OCI-LY1 (cell line): ENCODE measurements around the gene E2F3.
A peak's percentile ranks its signal among the peaks of the same experiment; 100 is the strongest.

ENCODE experiments used
- H2AFZ ChIP-seq: fragments of 200-600 bp; sonication (generic), shearing (Covaris generic); 2 replicates; pipeline ENCODE4 v1.6.0; 2014; ENCODE audit warnings: antibody characterized with exemption, mild to moderate bottlenecking, low read length
- H3F3A ChIP-seq: fragments of 200-600 bp; sonication (generic), shearing (Covaris generic); 2 replicates; pipeline ENCODE4 v1.6.0; 2014; ENCODE audit warnings: mild to moderate bottlenecking, antibody characterized with exemption, low read length, moderate library complexity; ENCODE audit not compliant: insufficient read depth
- H3K27ac ChIP-seq: fragments of 200-600 bp; sonication (generic); 2 replicates; pipeline ENCODE4 v1.5.1; 2014; ENCODE audit warnings: low read length, mixed run types, mild to moderate bottlenecking, low read depth; ENCODE audit not compliant: poor library complexity, severe bottlenecking
- H3K27me3 ChIP-seq: fragments of 200-600 bp; sonication (generic); 2 replicates; pipeline ENCODE4 v1.6.0; 2014; ENCODE audit warnings: antibody characterized with exemption, mild to moderate bottlenecking, low read length, moderate library complexity; ENCODE audit not compliant: insufficient read depth
- H3K36me3 ChIP-seq: fragments of 200-600 bp; sonication (generic); 2 replicates; pipeline ENCODE4 v1.6.1; 2014; ENCODE audit warnings: mild to moderate bottlenecking, antibody characterized with exemption, low read length, moderate library complexity, mixed read lengths; ENCODE audit not compliant: insufficient read depth
- H3K4me1 ChIP-seq: fragments of 200-600 bp; sonication (generic); 2 replicates; pipeline ENCODE4 v1.5.1; 2014; ENCODE audit warnings: mild to moderate bottlenecking, low read length, moderate library complexity; ENCODE audit not compliant: insufficient read depth, severe bottlenecking
- H3K4me2 ChIP-seq: fragments of 200-600 bp; sonication (generic), shearing (Covaris generic); 2 replicates; pipeline ENCODE4 v1.6.1; 2014; ENCODE audit warnings: low read length
- H3K4me3 ChIP-seq: fragments of 200-600 bp; sonication (generic); 2 replicates; pipeline ENCODE4 v1.5.1; 2014; ENCODE audit warnings: low read length, low read depth, mild to moderate bottlenecking, mixed read lengths; ENCODE audit not compliant: poor library complexity, severe bottlenecking
- H3K79me2 ChIP-seq: fragments of 200-600 bp; shearing (Covaris generic); 2 replicates; pipeline ENCODE4 v1.6.1; 2016; ENCODE audit warnings: mixed run types, low read length, mixed read lengths; ENCODE audit not compliant: insufficient read depth
- H3K9ac ChIP-seq: fragments of 200-600 bp; sonication (generic), shearing (Covaris generic); 2 replicates; pipeline ENCODE4 v1.6.1; 2014; ENCODE audit warnings: mild to moderate bottlenecking, low read length, mixed read lengths
- H3K9me2 ChIP-seq: fragments of 200-600 bp; sonication (generic), shearing (Covaris generic); 2 replicates; pipeline ENCODE4 v1.6.1; 2014; ENCODE audit warnings: low read depth, mild to moderate bottlenecking, low read length, mixed read lengths
- H3K9me3 ChIP-seq: fragments of 200-600 bp; shearing (Covaris generic); 2 replicates; pipeline ENCODE4 v1.6.1; 2014; ENCODE audit warnings: low read length, mixed read lengths
- H4K20me1 ChIP-seq: fragments of 200-600 bp; sonication (generic), shearing (Covaris generic); 2 replicates; pipeline ENCODE4 v1.6.0; 2016; ENCODE audit warnings: mild to moderate bottlenecking, low read length; ENCODE audit not compliant: insufficient read depth
- EZH2 ChIP-seq: fragments of 200-600 bp; sonication (generic), shearing (Covaris generic); IDR thresholded peaks from 2 replicates; pipeline ENCODE4 v1.8.0; 2017; ENCODE audit warnings: borderline replicate concordance, mixed run types, mild to moderate bottlenecking, antibody characterized with exemption, low read length, moderate library complexity, mixed read lengths
- TF ChIP-seq, protein P1 (sequence below): fragments of 200-600 bp; sonication (generic), shearing (Covaris generic); IDR thresholded peaks from 2 replicates; pipeline ENCODE4 v1.5.1; 2017; ENCODE audit warnings: mild to moderate bottlenecking, antibody characterized with exemption, low read length, moderate library complexity, mixed read lengths

The E2F3 gene

DNA sequence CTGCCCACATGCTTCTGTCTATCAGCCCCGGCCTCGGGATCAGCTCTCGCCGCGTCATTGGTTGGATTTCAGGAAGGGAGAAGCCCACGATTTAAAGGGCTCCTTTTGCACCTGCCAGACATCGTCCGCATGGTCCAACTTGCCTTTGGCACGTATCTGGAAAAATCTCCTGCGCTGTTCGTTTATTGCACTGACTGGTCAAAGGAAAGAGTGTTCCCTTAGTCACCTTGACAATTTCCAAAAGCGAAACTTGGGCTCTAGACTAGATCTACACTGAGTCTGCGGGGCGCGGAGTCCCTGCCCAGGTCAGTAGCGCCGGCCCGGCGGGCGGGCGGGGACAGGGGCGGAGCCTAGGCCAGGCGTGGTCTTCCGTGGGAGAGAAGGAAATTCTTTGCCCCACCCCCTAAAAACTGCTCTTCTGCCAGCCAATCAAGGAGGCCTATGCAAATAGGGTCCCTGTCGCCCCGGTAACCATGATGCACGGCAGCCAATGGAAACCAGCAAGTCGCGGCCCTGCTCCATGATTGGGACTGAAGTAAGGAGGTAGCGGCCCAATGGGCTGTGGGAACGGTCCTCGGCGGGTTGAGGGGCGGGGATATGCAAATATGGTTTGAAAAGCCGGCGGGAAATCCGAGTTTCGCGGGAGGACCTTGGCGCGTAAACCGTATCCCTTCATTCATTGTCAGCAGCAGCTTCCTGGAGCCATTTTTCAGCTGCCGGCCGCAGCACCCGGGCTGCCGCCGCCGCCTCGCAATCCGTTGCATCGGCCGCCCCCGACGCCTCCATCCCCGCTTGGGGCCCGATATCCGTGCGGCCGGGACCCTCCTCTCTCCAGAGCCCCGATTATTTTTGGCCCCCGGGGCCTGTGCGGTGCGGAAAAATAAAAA, at the start of gene E2F3:
Gene E2F3, plus strand, starts transcription at position 675 of the 887 bp plus-strand sequence. CDS start 354 bp downstream, outside the sequence.
- Histone ChIP-seq H3K79me2 (peaks cover 15% of the 10 kb centered on the region), H3K9me3 (no peaks in the 10 kb centered on the region), H4K20me1 (no peaks in the 10 kb centered on the region), H3K36me3 (peaks cover 10% of the 10 kb centered on the region), H3K4me2 (peak within 1 kb of the TSS; percentile 95), H3K4me3 (peak within 1 kb of the TSS; percentile 74), H2AFZ (peak within 1 kb of the TSS; percentile 36), H3K27ac (peak within 1 kb of the TSS; percentile 93), H3K9ac (peak within 1 kb of the TSS; percentile 92), H3K27me3 (no peaks in the 10 kb centered on the region), H3F3A (no peaks in the 10 kb centered on the region), H3K9me2 (no peaks in the 10 kb centered on the region), H3K4me1 (peaks cover 22% of the 10 kb centered on the region)
- no peak for TF ChIP-seq EZH2
- TF ChIP-seq, protein P1, sequence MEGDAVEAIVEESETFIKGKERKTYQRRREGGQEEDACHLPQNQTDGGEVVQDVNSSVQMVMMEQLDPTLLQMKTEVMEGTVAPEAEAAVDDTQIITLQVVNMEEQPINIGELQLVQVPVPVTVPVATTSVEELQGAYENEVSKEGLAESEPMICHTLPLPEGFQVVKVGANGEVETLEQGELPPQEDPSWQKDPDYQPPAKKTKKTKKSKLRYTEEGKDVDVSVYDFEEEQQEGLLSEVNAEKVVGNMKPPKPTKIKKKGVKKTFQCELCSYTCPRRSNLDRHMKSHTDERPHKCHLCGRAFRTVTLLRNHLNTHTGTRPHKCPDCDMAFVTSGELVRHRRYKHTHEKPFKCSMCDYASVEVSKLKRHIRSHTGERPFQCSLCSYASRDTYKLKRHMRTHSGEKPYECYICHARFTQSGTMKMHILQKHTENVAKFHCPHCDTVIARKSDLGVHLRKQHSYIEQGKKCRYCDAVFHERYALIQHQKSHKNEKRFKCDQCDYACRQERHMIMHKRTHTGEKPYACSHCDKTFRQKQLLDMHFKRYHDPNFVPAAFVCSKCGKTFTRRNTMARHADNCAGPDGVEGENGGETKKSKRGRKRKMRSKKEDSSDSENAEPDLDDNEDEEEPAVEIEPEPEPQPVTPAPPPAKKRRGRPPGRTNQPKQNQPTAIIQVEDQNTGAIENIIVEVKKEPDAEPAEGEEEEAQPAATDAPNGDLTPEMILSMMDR: no peak

DNA sequence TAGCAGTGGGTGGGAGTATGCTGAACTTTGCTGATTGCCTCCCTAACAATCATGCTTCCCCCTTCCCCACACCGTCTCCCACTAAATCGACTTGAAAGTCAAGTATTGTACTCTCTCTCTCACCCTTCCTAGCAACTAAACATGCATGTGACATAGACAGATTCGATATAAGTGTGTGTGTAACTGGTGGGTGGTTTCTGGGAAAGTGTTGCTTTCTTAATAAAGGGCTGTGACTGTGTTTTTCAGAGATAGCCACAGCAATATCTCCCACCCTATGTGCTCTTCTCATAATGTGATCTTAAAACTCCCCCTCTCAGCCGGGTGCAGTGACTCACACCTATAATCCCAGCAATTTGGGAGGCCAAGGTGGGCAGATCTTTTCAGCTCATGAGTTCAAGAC, 49.3 kb upstream of the E2F3 start:
- no peaks in the 10 kb centered on the region for H3K4me1 ChIP-seq
- no peak overlapping the region for H3K27ac ChIP-seq
- no peak overlapping the region for H3K9ac ChIP-seq
- H3K4me2 ChIP-seq: no peak overlapping the region
- H4K20me1 ChIP-seq: no peaks in the 10 kb centered on the region
- no peaks in the 10 kb centered on the region for H3K36me3 ChIP-seq
- H3K27me3 ChIP-seq: no peaks in the 10 kb centered on the region; the same call in 1 of the 2 replicates
- no peaks in the 10 kb centered on the region for H3K79me2 ChIP-seq
- H3K9me2 ChIP-seq: no peaks in the 10 kb centered on the region
- H3K4me3 ChIP-seq: no peak overlapping the region
- H3K9me3 ChIP-seq: no peaks in the 10 kb centered on the region
- TF ChIP-seq EZH2: no peak
- TF ChIP-seq, protein P1: no peak
- no peak overlapping the region for H2AFZ ChIP-seq
- no peaks in the 10 kb centered on the region for H3F3A ChIP-seq

DNA sequence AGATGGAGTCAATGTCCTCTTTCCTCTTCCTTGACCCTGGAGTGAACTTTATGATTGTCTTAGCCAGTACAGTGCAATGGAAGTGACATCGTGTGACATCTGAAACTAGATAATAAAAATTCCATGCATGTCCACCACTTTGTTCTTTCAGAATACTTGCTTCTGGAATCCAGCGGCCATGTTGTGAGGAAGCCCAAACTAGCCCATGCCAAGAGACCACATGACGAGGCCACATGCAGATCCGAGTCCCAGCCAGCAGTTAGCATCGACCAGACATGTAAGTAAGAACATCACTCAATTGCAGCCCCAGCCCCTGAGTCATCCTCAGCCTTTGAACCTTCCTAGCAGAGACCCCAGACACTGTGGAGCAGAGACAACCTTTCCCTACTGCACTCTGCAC, 48.5 kb upstream of the E2F3 start:
- Histone ChIP-seq H2AFZ (no peak overlapping the region), H3K4me1 (no peaks in the 10 kb centered on the region), H3K27ac (no peak overlapping the region), H3K4me3 (no peak overlapping the region), H3F3A (no peaks in the 10 kb centered on the region), H3K9me2 (no peaks in the 10 kb centered on the region), H3K9ac (no peak overlapping the region), H3K79me2 (no peaks in the 10 kb centered on the region), H3K9me3 (no peaks in the 10 kb centered on the region), H3K27me3 (no peaks in the 10 kb centered on the region; the same call in 1 of the 2 replicates), H3K4me2 (no peak overlapping the region), H4K20me1 (no peaks in the 10 kb centered on the region), H3K36me3 (no peaks in the 10 kb centered on the region)
- TF ChIP-seq, protein P1: no peak
- no peak for TF ChIP-seq EZH2
